ENCODE measurements around the gene EPS15. TPM values are rescaled to one million over a fixed set of nuclear protein-coding genes. Genes with fewer than 3 reads are reported as not detected.
A peak's percentile ranks its signal among the peaks of the same experiment; 100 is the strongest.
"Not testable (repeated sequence)": the region's sequence is repeated elsewhere in the genome, so short reads cannot be mapped to it uniquely, and the experiment has no call there.

The EPS15 gene
- total and polyA plus RNA-seq, 11 donors, result 19.9 to 80.6 (median 67.8) TPM

GRCh38 chr1:51487628-51488027 is 31.4 kb downstream of the EPS15 start:
- Histone ChIP-seq H3K4me3 (peak overlapping the region in 1 of 12 donors; percentile 3), H3K27me3 (no peaks in the 10 kb centered on the region), H3K4me1 (peaks cover 0 to 63% (median 41%) of the 10 kb centered on the region in 12 donors), H3K27ac (peak overlapping the region in 7 of 12 donors; percentile 2 to 64 (median 26)), H3K9me3 (no peaks in the 10 kb centered on the region), H3K36me3 (no peaks in the 10 kb centered on the region)
- ATAC-seq, result peak; percentile 82 to 87 (median 84)
- TF ChIP-seq POLR2A (IDR thresholded peaks at IDR 0.05) (no peak), CTCF (IDR thresholded peaks at IDR 0.05) (no peak)
- intact Hi-C loops (cut with DNase I), result no loop called here
- no peak for DNase-seq
- 44 to 65% (median 56%) methylated on average over 1 of the region's 1 CpG for WGBS, 4 donors

- Histone ChIP-seq H3K4me1 (peaks cover 0 to 41% (median 22%) of the 10 kb centered on the region in 12 donors), H3K27ac (no peak overlapping the region), H3K4me3 (no peak overlapping the region), H3K27me3 (no peaks in the 10 kb centered on the region), H3K9me3 (no peaks in the 10 kb centered on the region), H3K36me3 (peaks cover 0 to 16% (median 6%) of the 10 kb centered on the region in 9 donors)
- ATAC-seq, result no peak
- DNase-seq, result no peak
- intact Hi-C loops (cut with DNase I), result no loop called here
- TF ChIP-seq POLR2A (IDR thresholded peaks at IDR 0.05), result no peak
- TF ChIP-seq CTCF (IDR thresholded peaks at IDR 0.05), result no peak
Measured at GRCh38 chr1:51484591-51484990, 34.5 kb downstream of the EPS15 start.

- Histone ChIP-seq H3K9me3 (no peaks in the 10 kb centered on the region), H3K27ac (peak overlapping the region in 1 of 12 donors; percentile 42), H3K36me3 (peaks cover 0 to 26% (median 13%) of the 10 kb centered on the region in 9 donors), H3K27me3 (no peaks in the 10 kb centered on the region), H3K4me3 (no peak overlapping the region), H3K4me1 (peaks cover 0 to 24% (median 7%) of the 10 kb centered on the region in 12 donors)
- 84 to 93% (median 88%) methylated on average over 4 of the region's 4 CpGs for WGBS, 4 donors
- DNase-seq (no peak), ATAC-seq (no peak)
- intact Hi-C loops (cut with DNase I), result no loop called here
- no peak for TF ChIP-seq CTCF (IDR thresholded peaks at IDR 0.05)
- no peak for TF ChIP-seq POLR2A (IDR thresholded peaks at IDR 0.05)
Measured at GRCh38 chr1:51482881-51483280, 36.2 kb downstream of the EPS15 start.

- H3K27ac ChIP-seq, ATAC-seq, DNase-seq, H3K4me3 ChIP-seq, H3K9me3 ChIP-seq, H3K27me3 ChIP-seq: not testable (repeated sequence)
- intact Hi-C loops (cut with DNase I), result loop anchor here in 1 of 10 donors (5.0 kb wide), 1 partner anchor 42 kb away; the partner anchor contains the start of gene EPS15
- H3K4me1 ChIP-seq, result peaks cover 8 to 29% (median 24%) of the 10 kb centered on the region in 12 donors
- peaks cover 0 to 39% (median 25%) of the 10 kb centered on the region in 9 donors for H3K36me3 ChIP-seq
- WGBS, 4 donors, result 85 to 89% (median 88%) methylated on average over 9 of the region's 9 CpGs
Measured at GRCh38 chr1:51474832-51475620, 44.0 kb downstream of the EPS15 start.
